Sigmoid colon (tissue), 4 donors: ENCODE results near the gene MYL7.

Experiments
- POLR2A ChIP-seq, 2 donors: fragments of 450-650 bp; IDR thresholded peaks; one replicate each; pipeline ENCODE4 v1.6.1; 2016; ENCODE audit warnings: antibody characterized with exemption in 2 of 2, mild to moderate bottlenecking in 2 of 2, moderate library complexity in 2 of 2
- POLR2AphosphoS5 ChIP-seq, 4 donors: sonication (generic); formaldehyde crosslinking; IDR thresholded peaks; one replicate each; pipeline ENCODE4 v1.6.1; 2017; ENCODE audit warnings: antibody characterized with exemption in 4 of 4
- TF ChIP-seq, protein P1 (sequence below), 4 experiments: fragments of 450-650 bp in 3 of 4; fragments of 200-600 bp in 1 of 4; IDR thresholded peaks; one replicate each; pipeline ENCODE4 v1.5.1; 2016 to 2019; ENCODE audit warnings: antibody characterized with exemption in 4 of 4, mild to moderate bottlenecking in 3 of 4, moderate library complexity in 2 of 4

DNA sequence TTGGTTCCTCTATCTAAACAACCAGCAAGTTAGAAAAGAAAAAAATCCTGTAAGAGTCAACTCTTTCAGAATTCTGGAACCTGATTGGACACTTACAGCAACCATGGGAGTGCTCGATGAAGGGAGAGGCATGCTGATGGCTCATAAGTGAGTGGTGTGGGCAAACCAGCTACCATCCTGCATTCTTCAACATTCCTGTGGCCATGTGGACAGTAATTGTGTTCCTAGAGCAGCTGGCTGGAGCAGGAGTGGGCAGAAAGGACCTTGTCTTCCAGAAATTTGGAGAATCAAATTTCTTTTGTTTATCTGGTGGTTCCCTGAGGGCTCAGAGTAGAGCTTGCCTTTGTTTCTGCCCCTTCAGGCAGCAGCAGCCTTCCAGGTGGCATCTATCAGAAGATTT lies 22.5 kb upstream of the MYL7 start:
- TF ChIP-seq, protein P1, sequence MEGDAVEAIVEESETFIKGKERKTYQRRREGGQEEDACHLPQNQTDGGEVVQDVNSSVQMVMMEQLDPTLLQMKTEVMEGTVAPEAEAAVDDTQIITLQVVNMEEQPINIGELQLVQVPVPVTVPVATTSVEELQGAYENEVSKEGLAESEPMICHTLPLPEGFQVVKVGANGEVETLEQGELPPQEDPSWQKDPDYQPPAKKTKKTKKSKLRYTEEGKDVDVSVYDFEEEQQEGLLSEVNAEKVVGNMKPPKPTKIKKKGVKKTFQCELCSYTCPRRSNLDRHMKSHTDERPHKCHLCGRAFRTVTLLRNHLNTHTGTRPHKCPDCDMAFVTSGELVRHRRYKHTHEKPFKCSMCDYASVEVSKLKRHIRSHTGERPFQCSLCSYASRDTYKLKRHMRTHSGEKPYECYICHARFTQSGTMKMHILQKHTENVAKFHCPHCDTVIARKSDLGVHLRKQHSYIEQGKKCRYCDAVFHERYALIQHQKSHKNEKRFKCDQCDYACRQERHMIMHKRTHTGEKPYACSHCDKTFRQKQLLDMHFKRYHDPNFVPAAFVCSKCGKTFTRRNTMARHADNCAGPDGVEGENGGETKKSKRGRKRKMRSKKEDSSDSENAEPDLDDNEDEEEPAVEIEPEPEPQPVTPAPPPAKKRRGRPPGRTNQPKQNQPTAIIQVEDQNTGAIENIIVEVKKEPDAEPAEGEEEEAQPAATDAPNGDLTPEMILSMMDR (IDR thresholded peaks at IDR 0.05), result no peak
- TF ChIP-seq POLR2A (IDR thresholded peaks at IDR 0.05) (no peak), POLR2AphosphoS5 (IDR thresholded peaks at IDR 0.05) (no peak)
